GM20000 (cell line): ENCODE data around the gene YTHDF1.

Source experiments
- DNase-seq: peaks from one replicate; pipeline ENCODE4 v3.0.0; 2012; ENCODE audit warnings: low spot score
- TF ChIP-seq, protein P1 (sequence below): IDR thresholded peaks from 2 replicates; pipeline ENCODE4 v1.5.1; 2012; ENCODE audit warnings: mild to moderate bottlenecking, control low read depth; ENCODE audit errors: extremely low read depth, missing control alignments

YTHDF1 gene

GRCh38 chr20:63156221-63156671 lies 59.7 kb downstream of the YTHDF1 start:
- TF ChIP-seq, protein P1, sequence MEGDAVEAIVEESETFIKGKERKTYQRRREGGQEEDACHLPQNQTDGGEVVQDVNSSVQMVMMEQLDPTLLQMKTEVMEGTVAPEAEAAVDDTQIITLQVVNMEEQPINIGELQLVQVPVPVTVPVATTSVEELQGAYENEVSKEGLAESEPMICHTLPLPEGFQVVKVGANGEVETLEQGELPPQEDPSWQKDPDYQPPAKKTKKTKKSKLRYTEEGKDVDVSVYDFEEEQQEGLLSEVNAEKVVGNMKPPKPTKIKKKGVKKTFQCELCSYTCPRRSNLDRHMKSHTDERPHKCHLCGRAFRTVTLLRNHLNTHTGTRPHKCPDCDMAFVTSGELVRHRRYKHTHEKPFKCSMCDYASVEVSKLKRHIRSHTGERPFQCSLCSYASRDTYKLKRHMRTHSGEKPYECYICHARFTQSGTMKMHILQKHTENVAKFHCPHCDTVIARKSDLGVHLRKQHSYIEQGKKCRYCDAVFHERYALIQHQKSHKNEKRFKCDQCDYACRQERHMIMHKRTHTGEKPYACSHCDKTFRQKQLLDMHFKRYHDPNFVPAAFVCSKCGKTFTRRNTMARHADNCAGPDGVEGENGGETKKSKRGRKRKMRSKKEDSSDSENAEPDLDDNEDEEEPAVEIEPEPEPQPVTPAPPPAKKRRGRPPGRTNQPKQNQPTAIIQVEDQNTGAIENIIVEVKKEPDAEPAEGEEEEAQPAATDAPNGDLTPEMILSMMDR = no peak
- DNase-seq = no peak

- no peak for DNase-seq
- TF ChIP-seq, protein P1 = no peak
These were observed 60.4 kb downstream of the YTHDF1 start for GRCh38 chr20:63155266-63156165.

GRCh38 chr20:63154395-63154794 lies 61.5 kb downstream of the YTHDF1 start:
- TF ChIP-seq, protein P1 = no peak
- DNase-seq = no peak

GRCh38 chr20:63153254-63154221 lies 62.4 kb downstream of the YTHDF1 start:
- no peak for DNase-seq
- TF ChIP-seq, protein P1 = no peak

DNA sequence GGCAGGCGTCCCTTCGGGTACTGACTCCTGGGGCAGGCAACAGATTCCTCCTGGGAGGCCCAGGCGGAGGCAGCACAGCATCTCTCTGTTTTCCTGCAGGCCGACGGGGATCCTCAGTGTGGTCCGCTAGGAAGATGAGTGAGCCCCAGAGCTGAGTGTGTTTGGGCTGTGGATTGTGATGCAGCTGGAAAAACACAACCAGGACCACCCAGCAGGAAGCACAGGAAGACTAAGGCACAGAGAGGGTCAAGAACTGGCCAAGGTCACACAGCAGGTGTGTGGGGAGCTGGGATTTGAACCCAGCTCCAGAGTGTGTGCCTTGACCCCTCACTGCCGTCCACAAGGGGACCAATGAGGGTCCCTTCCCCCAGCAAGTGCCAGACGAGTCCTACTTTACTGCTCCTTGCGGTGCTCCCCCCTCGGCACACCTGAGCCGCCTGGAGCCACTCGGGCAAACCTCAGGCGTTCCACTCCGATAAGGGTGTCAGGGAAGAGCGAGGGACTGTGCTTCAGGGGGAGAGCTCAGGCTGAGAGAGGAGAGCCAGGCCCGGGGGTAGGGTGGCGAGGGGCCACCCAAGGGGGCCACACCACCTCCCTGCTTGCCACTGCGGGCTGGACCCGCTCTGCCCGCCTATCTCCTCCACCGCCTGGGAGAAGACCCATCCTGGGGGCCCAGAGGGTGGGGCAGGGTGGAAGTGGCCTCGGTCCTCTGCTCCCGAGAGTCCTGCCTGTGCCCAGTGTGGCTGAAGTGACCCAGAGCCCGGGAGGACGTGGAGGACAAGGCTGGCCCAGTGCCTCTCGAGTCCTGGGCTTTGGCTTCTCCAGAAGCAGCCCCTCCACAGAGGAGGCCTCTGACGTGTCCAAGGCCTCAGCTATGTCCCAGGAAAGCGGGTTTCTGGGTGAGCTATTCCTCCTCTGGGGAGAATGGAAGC lies 63.3 kb downstream of the YTHDF1 start:
- DNase-seq = no peak
- TF ChIP-seq, protein P1 = no peak

- TF ChIP-seq, protein P1 = no peak
- DNase-seq = no peak
These were observed 64.2 kb downstream of the YTHDF1 start for GRCh38 chr20:63151554-63152321.
